ENCODE data around the gene SIPA1.
"Not testable (repeated sequence)": the region's sequence is repeated elsewhere in the genome, so short reads cannot be mapped to it uniquely, and the experiment has no call there.

Gene SIPA1

DNA sequence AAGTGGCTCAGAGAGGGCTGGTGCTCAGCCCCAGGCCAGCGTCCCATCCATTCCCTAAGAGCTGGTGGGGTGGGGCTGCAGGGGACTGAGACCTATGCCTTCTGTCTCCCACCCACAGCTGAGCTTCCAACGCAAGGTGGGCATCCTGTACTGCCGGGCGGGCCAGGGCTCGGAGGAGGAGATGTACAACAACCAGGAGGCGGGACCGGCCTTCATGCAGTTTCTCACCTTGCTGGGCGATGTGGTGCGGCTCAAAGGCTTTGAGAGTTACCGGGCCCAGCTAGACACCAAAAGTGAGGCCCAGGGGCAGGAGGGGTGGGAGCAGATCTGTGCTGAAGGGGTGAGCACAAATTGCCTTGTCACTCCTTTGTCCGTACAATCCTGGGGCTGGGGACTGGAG is 6.9 kb downstream of the SIPA1 start:
- DNase-seq, result no peak

DNA sequence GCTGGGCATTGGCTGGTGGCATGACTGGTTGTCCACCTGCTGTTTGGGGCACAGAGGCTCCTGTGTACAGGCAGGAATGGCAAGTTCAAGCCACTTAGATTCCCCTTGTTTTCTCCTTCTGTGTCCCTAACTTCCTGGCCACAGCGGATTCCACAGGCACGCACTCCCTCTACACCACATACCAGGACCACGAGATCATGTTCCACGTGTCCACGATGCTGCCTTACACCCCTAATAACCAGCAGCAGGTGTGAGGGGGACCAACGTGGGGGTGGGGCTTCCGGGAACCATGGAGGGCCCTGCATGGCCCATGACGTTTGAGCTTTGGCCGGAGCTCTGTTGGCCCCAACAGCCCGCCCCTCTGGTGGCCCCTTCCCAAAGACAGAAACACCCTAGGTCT is 7.8 kb downstream of the SIPA1 start:
- no peak for DNase-seq

DNA sequence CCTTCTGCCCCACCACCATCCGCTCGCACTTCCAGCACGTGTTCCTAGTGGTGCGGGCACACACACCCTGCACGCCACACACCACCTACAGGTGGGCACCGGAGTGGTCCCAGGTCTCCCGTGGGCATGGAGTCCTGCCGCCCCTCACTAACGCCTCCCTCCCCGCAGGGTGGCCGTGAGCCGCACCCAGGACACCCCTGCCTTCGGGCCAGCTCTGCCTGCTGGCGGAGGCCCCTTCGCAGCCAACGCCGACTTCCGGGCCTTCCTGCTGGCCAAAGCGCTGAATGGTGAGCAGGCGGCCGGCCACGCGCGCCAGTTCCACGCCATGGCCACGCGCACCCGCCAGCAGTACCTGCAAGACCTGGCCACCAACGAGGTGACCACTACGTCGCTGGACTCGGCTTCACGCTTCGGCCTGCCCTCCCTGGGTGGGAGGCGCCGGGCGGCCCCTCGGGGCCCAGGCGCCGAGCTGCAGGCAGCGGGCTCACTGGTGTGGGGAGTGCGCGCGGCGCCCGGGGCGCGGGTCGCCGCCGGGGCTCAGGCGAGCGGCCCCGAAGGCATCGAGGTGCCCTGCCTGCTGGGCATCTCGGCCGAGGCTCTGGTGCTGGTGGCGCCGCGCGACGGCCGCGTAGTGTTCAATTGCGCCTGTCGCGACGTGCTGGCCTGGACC is 8.5 kb downstream of the SIPA1 start:
- DNase-seq, result no peak

GRCh38 chr11:65646958-65647701 is 9.2 kb downstream of the SIPA1 start:
- peak; percentile 22 for DNase-seq

GRCh38 chr11:65648997-65649493 is 11.1 kb downstream of the SIPA1 start:
- DNase-seq, result no peak

DNA sequence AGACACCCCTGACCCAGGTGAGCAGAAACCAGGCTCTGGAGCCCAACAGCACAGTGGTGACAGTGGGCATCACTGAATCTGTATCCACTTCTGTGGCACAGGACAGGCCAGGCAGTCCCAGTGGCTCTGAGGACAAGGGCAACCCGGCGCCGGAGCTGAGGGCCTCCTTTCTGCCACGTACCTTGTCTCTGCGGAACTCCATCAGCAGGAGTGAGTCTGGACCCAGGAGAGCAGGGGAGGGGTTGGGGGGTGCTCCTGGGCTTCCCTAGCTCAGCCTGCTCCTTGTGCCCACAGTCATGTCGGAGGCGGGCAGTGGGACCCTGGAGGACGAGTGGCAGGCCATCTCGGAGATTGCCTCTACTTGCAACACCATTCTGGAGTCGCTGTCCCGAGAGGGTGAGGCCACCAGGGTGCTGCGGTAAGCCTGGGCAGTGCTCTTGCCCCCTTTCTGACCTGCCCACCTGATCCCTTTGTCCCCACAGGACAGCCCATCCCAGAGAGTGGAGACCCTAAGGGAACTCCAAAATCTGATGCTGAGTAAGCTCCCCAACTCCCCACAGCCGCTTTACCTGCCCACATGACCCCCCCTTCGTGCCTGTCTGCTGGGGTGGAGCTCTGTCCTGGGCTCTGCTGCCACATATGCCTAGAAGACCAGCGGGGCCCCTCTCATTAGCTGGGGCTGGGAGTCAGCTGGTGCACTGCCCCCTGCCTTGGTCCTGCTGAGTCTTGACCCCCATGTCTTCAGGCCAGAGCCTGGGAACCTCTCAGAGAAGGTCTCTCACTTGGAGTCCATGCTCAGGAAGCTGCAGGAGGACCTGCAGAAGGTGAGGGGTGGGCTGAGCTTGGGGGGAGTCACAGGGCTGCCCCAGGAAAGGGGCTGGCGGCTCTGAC is 12.0 kb downstream of the SIPA1 start:
- no peak for DNase-seq

DNA sequence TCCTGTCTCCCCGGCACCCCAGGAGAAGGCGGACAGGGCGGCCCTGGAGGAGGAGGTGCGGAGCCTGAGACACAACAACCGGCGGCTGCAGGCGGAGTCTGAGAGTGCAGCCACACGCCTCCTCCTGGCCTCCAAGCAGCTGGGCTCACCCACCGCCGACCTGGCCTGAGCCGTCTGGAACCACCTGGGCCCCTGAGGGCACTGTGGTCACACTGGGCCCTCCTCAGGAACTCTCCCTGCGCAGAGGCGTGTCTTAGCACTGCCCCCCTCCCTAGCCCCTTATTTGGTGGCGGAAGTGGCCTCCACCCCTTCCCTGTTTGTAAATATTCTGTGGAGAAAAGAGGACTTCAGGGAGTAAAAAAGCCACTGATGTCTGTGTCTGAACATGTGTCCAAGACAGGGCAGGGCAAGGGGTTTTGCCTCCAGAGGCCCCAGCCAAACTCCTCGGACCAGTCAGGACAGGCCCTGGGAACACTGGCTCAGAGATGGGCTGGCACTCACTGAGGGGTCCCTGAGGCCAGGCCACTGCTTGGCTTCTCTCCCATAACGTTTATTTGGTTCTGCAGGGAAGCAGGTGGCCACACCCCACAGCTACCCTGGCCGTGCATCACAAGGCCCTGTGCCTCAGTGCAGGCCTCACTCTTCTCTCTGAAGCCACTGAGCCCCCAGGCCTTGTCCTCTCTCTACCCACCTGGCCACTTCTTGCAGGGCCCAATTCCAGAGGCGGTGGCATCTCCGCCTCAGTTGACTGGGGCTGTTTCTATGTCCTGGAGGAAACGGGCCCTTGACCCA is 12.8 kb downstream of the SIPA1 start:
- no peak for DNase-seq

DNA sequence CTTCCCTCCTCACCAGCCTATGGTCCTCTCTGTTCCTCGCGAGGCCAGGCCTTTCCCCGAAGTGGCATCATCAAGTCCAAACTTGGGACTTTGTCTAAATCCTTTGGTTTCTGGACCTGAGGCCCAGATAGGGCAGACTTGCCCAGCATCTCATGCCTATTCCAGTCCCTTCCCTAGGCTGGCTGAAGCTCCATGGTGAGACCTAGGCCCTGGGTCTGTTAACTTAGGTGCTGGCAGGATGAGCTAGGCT is 13.4 kb downstream of the SIPA1 start:
- no peak for DNase-seq

DNA sequence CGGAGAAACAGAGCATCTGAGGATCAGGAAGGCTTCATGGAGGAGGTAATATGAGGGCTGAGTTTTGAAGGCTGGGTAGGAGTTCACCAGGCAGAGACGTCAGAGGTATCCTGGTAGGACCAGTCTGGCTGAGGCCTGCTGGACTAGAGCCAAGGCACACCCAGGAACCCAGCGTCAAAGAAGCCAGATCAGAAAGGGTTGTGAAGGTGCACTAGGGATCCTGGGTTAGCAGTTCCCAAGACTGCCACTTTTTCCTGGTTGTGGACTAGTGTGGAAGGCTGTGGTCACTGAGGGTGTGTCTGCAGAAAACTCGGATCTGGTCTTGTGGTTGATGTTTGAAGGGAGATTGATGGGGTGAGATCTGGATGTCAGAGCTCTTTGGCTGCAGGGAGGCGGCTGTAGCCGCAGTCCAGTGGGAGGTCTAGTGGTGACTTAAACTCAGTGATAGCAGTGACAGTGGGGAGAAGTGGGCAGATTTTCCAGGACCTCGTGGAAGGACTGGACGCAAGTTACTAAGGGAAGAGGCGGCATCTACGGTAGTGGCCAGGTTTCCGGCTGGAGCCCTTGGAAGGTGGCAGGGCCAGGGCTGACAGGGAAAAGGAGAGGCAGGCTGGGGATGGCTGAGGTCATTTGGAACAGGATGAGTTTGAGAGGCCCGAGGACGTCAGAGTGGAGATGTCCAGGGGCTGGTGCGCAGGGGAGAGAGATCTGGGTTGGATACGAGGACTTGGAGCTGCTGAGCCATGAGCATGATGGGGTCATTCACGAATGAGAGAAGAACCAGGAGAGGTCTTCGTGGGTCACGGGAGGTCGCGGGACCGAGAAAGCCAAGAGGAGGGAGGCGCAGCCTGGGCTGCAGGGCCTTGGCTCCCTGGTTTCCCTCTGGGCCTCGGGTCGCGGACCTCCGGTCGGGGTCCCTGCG is 13.9 kb downstream of the SIPA1 start:
- DNase-seq, result no peak

GRCh38 chr11:65652511-65653228 is 14.8 kb downstream of the SIPA1 start:
- DNase-seq, result peak; percentile 91

- DNase-seq, result no peak
Measured at GRCh38 chr11:65653229-65654225, 15.6 kb downstream of the SIPA1 start.

GRCh38 chr11:65654375-65655349 is 16.8 kb downstream of the SIPA1 start:
- DNase-seq, result no peak

DNA sequence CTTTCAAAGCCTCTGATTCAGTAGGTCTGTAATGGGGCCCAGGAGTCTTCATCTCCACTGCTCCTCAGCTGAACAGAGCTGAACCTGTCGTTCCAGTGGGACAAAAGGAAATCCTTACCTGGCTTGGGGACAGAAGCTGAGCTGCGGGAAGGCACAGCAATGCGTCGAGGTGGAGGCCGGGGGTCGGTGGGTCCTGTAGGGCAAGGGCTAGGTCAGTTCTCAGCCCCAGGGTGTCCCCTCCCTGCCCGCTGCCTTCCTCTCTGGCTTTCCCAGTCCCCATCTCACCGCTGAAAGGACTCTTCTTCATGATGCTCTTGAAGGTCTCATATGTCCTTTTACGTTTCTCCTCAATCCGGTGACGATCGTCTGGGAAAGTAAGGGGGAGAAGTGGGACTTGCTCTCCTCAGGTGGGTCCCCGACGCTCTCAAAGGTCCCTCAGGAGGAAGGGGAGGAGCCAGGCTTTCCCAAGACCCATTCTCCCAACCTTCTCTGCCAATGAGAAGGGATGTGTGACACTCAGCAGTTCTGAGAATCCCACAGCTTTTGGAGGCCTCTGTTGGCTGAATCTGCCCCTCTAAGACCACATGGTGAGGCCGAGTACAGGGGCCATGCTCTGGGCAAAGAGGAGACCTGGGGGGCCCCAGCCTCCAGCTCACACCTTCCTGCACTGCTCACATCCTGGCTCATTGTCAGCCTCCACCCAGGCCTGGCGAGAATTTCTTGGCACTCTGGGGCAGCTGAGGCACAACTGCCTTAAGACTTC is 17.9 kb downstream of the SIPA1 start:
- DNase-seq, result no peak

DNA sequence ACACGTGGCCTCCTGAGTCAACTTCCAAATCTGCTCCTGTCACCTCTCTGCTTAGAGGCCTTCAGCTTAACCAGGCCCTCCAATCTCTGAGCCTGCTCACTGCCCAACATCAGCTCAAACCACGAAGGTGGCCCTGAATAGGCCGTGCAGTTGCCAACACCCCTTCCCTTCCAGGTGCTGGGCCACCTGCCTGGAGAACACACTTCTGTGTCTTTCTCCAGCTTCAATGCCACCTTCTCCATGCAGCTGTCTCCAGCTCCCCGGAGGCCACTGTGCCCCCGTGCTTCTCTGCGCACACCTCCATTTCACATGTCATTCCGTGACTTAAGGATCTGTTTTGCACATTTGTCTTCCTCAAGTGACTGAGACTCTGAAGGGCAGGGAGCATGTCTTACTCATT is 19.5 kb downstream of the SIPA1 start:
- DNase-seq, result no peak

GRCh38 chr11:65658174-65659021 is 20.5 kb downstream of the SIPA1 start:
- DNase-seq, result no peak

DNA sequence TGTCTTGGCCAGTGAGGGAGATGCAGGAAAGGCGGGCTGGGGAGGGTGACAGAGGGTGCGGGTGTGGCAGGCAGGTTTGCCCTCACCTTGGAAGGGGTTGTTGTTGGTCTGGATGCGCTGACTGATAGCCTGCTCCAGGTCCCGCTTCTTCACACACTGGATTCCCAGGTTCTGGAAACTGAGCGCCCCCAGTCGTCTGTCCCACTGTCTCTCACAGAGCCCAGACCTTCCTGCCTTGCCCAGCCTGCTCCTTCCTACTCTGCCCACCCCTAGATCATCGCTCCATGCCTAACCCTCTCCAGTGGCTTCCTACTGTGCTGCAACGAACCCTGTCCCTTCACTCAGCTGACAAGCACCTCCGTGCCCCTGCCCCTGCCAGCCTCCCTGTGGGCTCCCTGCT is 22.1 kb downstream of the SIPA1 start:
- no peak for DNase-seq

DNA sequence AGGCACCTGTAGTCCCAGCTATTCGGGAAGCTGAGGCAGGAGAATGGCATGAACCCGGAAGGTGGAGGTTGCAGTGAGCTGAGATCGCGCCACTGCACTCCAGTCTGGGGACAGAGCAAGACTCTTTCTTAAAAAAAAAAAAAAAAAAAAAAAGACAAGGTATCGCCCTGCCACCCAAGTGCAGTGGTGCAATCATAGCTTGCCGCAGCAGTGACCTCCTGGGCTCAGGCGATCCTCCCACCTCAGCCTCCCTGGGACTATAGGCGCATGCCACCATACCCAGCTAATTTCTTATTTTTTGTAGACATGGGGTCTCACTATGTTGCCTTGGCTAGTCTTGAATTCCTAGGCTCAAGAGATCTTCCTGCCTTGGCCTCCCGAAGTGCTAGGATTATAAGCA is 23.0 kb downstream of the SIPA1 start:
- not testable (repeated sequence) for DNase-seq

Data from NCI-H146 (cell line).